ENCODE data around the gene LILRA6.
"Not testable (repeated sequence)": the region's sequence is repeated elsewhere in the genome, so short reads cannot be mapped to it uniquely, and the experiment has no call there.

Gene LILRA6

DNA sequence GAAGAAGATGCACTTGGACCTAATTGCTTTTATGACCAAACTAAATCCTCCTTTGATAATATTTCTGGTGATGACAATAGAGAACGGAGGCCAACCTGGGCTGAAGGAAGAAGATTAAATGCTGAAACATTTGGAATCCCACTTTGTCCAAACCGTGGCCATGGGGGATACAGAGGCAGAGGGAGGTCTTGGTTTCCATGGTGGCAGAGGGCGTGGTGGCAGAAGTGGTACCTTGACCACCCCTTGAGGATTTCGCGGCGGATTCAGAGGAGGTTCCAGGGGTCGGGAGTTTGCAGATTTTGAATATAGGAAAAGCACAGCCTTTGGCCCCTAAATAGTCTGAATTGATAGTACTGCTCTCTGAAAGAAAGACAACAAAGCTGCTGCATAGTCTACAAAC, 12.6 kb downstream of the LILRA6 start:
- no peak for FAIRE-seq

DNA sequence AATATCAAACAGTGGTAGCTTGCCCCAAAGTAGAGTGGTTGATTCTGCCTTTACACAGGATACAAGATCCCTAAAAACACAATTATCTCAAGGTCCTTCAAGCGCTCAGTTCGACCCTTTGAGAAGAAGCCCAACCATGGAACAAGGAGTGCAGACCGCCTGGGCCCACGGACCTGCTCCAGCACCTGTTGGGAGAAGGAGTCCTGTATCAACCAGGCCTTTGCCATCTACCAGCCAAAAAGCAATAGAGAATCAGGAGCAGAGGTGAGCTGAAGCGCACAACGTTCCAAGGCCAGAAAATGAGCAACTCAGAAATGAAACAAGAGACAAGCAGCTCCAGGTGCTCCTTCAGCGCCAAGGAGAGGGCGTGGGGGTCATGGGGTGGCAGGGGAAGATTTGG, 13.4 kb downstream of the LILRA6 start:
- no peak for FAIRE-seq

DNA sequence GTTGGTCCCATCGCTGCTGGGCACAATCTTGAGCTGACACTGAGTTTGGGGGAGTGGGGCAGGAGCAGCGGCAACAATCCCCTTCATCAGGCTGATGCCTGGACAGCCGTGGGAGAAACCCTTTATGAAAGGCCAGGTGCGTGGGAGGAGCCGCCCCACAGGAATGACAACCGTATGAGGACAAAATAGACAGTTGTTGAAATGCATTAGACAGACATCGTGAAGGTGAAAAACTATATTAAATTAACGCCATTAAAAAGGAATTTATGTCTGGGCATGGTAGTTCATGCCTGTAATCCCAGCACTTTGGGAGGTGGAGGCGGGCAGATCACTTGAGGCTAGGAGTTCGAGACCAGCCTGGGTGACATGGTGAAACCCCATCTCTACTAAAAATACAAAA, 18.0 kb downstream of the LILRA6 start:
- not testable (repeated sequence) for FAIRE-seq

DNA sequence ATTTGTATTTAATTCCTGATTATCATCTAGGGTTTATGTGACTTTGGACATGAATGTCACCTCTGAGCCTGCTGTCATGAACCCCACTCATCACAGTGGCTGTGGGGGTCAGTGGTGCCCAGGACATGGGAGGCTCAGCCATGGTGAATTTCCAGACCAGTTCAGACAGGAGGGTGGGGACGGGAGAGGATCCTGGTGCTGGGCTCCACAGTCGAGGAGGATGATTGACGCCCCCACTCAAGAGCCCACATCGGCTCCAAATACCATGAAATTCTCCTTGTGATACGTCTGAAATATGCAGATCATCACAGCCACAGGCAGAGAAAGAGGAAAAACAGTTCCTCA, 18.7 kb downstream of the LILRA6 start:
- FAIRE-seq, result not testable (repeated sequence)

DNA sequence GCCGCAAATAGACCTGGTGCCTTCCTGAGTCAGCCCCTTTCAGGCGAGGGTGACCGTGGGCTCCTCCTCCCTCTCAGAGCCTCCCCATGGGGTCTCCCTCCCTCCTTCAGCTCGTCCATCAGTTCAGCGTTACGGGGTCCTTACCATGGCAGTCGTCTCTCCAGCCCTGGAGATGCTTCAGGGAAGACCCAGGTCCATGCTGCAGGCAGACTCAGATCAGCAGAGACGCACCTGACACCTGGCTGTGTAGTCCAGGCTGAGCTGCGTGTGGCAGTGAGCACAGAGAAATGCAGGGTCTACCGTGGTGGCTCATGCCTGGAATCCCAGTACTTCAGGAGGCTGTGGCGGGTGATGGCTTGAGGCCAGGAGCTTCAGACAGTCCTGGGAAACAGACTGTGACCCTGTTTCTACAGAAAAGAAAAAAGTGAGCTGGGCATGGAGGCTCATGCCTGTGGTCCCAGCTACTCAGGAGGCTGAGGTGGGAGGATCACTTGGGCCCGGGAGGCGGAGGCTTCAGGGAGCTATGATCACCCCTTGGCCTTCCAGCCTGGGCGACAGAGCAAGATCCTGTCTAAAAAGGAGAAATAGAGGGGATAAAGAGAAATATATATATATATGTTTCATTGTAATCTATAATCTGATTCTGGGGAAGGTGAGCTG, 19.2 kb downstream of the LILRA6 start:
- FAIRE-seq, result not testable (repeated sequence)

DNA sequence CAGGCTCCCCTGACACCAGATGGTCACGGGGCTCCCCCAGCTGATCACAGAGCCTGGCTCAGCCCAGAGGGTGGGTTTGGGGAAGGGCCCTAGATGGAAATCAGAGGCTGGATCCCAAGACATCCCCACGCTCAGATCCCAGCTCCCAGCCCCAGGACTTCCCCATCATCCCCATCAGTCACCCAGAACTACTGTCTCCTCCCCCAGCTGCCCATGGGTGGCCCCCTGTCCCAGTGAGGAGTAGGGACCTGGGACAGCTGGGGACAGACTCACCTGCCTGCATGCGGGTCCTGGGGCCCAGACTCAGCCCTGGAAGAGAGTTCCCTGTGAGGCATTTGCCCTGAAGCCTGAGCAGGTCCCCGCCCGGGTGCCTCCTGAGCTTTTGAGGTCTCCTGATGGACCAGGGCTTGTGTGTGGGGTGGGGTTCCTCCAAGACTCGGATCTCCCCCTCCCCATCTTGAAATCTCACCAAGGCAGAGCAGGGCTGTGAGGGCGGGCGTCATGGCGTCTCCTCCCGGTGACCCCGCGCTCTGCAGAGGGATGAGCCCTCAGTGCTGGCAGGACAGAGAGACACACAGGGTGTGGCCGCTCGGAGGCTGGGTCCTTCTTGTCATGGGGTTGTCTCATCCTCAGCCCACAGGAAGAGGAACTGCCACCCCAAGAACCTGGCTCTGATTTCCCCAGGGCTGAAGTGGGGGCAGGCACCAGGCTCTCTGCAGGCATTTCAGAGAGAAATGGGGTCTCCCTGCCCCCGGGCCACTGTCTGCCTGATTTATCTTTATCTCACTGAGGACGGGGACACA, 19.9 kb downstream of the LILRA6 start, which contains the start of gene LILRB3:
LILRB3 (minus strand) TSS at position 534 of the 803 bp plus-strand sequence; CDS start at position 503, 31 bp downstream.
- FAIRE-seq, result not testable (repeated sequence)

DNA sequence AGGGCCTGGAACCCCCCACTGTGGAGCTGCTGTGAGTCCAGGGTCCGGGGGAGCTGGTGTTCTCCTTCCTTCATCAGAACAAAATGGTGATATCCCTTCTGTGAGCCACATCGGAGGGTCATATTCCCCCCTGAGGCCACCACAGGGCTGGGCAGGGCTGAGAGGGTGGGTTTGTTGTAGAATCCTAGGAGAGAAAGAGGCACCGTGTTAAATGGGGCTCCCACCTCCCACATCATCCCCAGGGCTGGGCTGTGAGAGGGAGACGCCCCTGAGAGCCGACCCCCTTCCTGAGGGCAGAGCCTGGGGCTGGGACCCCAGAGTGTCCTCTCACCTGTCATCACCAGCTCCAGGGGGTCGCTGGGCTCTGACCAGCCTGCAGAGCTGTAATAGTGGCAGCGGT, 20.6 kb downstream of the LILRA6 start:
- not testable (repeated sequence) for FAIRE-seq

DNA sequence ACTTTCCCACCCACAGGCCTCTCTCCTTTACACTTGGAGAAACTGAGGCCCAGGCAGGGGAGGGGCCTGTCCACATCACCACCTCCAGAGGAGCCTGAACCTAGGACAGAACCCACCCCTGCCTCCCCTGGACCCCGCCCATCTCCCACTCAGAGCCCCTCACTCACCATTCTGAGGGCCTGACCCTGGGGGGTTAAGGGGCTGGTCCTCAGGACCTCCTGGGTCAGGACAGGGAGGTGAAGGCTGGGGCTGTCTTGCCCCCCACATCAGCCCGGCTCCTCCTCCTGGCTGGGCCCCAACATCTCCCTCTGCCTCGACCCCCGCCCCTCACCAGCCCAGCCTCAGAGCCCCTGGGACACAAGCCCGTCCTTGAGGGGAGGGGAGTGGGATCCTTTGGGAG, 22.9 kb downstream of the LILRA6 start:
- not testable (repeated sequence) for FAIRE-seq

DNA sequence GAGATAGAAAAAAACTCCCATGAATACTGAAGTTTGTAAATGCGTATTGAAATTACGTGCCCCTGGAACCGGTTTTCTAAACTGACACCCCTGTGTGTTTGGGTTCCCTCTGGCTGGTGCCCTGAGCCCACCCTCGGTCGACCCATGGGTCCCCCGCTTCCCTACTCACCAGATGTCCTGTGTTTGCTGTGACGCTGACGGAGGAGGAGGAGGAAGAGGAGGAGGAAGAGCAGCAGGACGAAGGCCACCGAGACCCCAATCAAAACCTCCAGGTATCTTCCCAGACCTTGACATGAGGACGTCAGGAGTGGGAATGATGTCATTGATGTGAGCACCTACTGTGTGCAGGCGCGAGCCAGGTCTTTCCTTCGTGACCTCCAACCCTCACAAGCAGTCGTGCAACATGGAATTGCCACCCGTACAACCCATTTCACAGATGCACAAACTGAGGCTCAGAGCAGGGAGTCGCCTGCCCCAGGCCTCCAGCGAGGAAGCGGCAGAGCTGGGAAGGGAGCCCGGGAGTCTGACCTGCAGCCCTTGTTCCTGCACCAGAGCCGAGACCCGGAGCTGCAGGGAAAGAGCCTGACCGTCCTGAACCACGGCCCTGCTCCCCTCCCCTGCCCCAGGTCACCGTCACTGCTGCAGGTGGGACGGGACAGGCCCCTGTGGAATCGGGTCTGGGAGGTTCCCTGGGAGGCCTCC, 23.5 kb downstream of the LILRA6 start:
- no peak for FAIRE-seq

DNA sequence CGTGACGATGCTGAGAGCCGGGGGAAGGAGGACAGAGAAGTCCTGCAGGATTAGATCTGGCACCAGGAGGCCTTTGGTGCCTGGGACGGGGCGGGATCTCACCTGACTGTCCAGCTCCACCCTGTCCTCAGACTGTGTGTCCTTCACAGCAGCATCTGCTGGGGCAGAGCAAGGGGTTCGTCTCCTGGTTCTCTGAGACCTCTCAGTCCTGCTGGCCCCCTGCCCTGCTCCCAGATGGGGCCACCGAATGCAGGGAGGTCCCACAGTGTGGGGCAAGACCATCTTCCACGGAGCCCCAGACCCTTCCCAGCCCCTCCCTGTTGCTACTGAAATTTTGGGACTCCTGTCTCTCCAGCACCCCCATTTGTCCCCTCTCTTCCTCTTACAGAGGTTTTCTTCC, 24.3 kb downstream of the LILRA6 start:
- no peak for FAIRE-seq

DNA sequence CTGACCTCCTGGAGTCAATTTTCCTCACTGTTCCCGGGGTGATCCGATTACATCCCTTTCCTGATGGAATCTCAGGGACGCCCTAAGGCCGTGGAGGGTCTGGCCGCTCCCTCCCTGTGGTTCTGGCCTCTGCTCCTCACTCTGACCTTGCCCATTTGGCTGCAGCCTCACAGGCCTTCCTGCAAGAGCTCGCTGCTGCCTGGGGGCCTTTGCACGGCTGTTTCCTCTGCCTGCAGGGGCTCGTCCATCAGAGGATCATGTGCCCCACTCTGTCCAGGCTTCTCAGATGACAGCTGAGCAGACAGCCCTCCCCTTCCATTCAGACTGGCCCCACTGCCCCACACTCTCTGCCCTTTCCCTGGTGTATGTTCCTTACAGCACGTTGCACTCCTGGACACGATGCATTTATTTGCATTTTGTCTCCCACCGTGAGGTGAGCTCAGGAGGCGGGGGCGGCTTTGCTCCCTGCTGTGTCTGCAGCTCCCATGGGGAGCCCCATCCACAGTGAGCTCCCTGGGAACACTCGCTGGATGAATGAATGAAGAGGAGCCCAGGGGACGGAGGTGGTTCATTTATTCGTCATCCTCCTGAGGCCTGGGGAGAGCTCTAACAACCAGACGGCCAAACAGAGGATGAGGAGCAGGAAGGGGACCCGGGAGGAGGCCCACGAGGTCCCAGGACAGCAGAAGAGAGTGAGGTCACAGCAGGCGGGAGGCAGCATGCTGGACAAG, 24.9 kb downstream of the LILRA6 start:
- FAIRE-seq, result not testable (repeated sequence)

DNA sequence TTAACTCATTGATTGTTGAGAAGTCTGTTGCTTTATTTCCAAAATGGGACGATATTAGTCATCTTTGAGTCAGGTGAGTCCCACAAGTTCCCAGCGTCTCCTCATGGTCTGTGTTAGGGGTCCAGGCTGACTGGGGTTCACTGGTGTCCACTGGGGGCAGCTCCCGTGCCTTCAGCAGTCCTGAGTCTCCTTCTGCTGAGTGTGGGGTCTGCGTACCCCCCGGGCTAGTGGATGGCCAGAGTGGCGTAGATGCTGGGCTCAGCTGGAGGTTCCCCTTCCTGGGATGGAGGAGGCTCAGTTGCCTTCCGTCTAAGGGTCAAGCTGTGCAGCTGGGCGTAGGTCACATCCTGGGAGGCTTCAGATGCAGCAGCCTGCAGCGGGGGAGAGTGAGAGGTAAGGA, 25.7 kb downstream of the LILRA6 start:
- FAIRE-seq, result no peak

DNA sequence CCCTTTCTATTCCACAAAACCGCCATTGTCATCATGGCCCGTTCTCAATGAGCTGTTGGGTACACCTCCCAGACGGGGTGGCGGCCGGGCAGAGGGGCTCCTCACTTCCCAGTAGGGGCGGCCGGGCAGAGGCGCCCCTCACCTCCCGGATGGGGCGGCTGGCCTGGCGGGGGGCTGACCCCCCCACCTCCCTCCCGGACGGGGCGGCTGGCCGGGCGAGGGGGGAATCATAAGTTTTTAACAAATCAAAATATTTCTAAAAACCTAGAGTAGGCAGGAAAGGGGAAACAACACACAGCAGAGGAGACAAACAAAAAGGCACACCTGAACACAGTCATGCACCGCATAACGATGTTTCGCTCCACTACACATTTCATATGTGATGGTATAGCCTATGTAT, 27.9 kb downstream of the LILRA6 start:
- FAIRE-seq, result not testable (repeated sequence)

DNA sequence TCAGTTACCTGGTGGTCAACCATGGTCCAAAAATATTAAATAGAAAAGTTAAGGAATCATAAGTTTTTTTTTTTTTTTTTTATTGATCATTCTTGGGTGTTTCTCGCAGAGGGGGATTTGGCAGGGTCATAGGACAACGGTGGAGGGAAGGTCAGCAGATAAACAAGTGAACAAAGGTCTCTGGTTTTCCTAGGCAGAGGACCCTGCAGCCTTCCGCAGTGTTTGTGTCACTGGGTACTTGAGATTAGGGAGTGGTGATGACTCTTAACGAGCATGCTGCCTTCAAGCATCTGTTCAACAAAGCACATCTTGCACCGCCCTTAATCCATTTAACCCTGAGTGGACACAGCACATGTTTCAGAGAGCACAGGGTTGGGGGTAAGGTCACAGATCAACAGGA, 28.4 kb downstream of the LILRA6 start:
- FAIRE-seq, result not testable (repeated sequence)

DNA sequence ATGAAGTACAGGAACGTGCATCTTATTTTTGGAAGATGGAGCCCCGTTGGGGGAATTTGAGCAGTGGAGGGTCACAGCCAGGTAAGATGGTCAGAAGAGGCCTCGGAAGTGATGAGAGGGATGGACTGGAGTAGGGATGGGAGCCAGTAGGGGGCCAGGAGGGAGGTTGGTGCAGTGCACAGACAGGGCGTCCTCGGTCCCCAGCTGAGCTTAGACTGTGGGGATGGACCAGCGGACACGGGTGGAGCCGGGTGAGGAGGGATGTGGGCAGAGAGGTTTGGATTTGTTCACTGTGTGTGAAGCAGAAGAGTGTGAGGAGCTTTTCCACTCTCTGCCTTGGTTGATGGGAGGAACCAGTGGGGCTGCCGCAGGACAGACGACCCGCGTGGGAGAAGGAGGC, 31.4 kb downstream of the LILRA6 start:
- FAIRE-seq, result no peak

DNA sequence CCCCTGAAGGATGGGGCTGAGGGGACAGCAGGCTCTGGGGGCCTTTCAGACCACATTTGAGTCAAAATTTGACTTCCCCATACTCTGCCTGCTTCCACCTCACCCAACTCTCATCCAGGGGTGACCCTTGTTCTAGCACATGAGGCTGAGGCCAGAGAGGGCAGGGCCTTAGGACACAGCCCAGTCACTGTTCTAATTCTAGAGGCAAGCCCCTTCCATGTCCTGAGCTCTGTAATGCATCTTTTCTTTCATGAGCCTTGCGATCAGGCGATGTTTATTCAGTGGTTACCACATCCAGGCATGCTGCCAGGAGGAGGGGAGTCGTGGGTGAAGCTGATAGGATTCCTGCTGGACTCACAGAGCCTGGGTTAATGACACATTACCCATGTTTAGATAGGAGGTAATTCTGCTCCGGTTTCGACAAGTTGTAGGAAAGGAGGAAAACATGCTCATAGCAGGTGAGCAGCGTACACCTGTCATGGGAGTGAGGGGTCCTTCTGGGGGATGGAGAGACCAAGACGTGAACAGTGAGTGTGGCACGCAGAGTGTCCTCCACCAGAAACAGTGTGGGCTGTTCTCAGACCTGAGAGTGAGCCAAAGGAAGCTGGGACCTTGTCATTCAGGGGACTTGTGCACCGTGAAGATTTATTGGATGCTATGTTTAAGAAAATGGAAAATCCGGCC, 32.6 kb downstream of the LILRA6 start:
- peak; percentile 96 for FAIRE-seq

DNA sequence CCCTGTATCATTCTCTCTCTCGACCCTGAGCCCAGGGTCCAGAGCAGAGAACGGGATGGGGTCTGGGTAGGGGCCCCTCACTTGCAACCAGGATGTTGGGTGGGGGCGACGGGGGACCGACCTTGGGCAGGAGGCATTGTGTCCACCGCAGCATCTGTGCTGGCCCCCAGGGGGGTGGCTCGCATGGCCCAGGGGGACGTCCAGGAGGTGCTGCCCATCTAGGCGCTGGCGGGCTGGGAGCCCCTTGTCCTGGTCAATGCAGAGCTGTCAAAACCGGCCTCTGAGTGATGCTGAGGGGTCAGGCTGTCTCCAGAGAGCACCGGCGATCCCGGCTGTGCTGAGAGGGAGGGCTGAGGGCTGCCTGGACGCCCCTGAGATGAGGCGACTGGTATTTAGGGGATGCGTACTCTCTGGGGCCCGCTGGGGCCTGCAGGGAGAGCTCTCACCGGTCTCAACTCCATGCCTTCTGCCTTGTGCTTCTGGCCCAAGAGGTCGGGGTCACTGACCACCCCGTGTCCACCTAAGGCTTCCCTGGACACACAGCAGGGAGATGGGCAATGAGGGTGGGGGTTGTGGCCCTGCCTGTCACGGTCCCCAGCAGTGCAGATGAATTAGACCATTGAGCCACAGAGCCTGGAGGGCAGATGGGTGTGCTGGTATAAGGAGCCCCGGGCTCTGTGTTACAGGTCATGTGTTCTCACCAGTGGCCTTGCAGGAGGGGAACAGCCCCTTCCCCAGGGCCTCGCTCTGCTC, 33.4 kb downstream of the LILRA6 start:
- no peak for FAIRE-seq

DNA sequence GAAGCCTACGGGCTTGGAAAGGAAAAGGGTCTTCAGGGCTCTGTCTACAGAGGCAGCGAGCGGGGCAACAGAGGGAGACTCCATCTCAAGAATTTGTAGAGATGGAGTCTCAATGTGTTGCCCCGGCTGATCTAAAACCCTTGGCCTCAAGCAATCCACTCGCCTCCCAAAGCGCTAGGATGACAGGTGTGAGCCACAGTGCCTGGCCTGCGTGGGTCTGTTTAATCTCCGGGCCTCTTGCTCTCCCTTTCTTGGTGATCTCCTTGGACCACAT, 33.9 kb downstream of the LILRA6 start:
- FAIRE-seq, result no peak

DNA sequence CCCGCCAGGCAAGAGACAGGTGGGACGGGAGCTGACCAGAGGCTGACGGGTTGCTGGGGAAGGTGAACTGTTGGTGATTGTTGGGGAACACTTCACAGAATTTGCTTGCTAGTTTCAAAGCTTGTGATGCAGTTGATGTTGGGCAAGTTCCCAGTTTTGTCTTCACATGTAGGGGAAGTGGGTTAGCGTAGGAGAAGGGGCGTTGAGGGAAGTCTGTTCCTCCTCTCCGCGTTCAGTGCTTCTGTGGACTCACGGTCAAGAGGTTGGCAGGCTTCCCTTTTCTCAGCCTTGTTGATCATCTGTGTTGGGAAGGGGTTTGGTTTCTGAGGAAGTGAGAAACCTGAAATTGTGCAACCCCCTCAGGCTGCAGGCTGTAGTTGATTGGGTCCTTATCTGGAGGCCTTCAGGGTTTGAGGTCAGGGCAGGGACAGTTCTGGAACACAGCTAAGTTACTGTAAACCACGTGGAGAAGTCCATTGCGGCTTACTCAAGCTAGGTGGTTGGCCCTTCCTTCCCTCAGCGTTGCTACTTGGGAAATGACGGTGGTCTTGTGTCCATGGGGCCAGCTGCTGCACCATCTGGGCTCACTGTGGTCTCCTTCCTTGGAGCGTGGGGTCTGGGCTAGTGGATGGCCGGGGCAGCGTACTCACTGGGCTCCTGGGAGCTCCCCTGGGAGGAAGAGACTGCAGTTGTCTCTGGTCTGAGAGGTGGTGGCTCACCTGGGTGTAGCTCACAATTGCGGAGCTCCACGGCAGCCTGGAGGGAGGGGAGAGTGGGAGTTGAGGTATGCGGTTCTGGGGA, 34.4 kb downstream of the LILRA6 start:
- no peak for FAIRE-seq

DNA sequence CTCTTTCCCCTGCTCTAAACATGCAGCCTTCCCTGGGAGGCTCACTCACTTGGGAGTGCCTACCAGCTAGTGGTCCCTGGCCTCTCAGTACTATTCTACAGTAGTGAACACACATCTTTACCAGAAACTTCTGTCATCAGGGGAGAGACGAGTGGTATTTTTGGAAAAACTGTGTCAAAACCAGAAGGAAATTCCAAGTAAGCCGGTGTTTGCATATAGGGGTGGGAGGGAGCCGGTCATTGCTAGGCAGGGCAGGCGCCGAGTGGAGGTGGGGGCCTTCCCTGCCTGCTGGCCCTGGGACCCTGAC, 35.0 kb downstream of the LILRA6 start:
- FAIRE-seq, result no peak

DNA sequence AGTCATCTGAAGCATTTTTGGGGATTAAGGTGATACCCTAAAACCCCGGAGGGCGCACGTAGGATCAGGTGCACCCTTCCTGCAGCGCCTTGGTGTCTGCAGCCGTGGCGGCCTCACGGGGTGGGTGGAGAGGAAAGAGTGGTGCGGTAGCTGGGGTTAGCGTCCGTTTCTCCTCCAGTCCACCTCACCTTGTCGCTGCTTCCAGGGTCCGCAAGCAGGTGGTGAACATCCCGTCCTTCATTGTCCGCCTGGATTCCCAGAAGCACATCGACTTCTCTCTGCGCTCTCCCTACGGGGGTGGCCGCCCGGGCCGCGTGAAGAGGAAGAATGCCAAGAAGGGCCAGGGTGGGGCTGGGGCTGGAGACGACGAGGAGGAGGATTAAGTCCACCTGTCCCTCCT, 35.4 kb downstream of the LILRA6 start:
- not testable (repeated sequence) for FAIRE-seq

Data from islet of Langerhans (tissue), 1 donor.